HG03558 (cell line): ENCODE results near the gene PARVA.

Experiments used
- ATAC-seq: cut with Tn5 transposase; IDR thresholded peaks from one replicate; pipeline ENCODE4 v1.9.1; 2021; ENCODE audit warnings: moderate number of reproducible peaks; ENCODE audit not compliant: unreplicated experiment; ENCODE audit errors: extremely low read depth

Gene PARVA

DNA sequence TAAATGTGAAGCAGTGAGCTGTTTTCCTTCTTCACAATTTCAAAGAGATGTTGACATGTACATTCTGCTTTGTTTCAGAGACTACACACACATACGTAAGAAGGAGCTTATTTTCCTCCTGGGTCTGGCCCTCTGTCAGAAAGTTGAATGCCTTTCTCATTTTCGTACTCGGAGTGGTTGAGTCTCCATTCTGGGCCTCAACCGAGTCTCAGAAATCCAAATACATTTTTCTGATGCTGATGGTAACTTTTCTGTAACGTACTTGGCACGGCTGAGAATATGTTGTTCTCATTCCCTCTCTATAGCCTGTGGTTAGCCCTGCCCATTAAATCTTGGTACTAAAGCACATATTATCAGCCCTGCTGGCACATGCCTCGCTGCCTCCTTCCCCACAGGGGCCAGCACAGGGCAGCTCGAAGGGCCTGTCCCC, 25.3 kb downstream of the PARVA start:
- no peak for ATAC-seq

DNA sequence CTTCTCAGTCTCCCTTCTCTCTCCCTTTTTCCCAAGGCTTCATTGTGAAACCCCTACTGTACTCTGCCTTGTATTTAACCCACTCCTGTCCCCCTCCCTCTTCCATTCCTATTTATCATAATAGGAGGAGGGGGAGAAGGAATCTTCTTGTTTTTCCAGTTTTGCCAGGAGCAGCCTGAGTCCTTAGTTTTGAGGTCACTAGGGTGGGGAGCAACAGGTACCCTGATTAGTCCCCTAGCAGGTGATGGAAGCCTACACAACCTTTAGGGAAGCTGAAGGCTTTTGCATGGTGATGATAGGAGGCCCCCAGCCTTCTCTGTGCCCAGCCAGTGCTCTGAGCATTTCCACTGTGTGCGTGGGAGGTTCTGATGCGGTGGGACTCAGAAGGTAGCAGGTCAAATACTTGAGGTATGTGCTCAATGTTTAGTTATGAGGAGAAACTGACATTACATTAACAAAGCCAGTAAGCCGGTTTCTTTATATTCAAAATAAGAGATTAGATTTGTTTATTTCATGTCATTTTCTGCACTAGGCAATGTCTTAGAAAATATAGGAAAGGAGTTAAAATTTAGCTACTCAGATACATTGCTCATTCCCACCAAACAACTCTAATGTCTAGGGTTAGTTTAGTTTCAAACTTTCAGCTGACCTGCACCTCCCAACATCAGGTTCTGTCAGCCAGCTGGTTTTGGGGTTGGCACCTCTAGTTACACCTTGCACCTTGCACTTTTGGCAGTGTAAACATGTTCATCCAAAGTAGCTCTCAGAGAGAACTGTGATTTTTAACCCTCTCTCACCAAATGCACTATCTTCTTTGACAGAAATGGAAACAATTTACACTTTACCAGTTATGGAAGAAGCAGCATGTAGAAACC, 26.0 kb downstream of the PARVA start:
- no peak for ATAC-seq

- no peak for ATAC-seq
These were observed 26.6 kb downstream of the PARVA start for GRCh38 chr11:12403997-12404350.

- no peak for ATAC-seq
These were observed 27.1 kb downstream of the PARVA start for GRCh38 chr11:12404436-12404835.

- no peak for ATAC-seq
These were observed 30.9 kb downstream of the PARVA start for GRCh38 chr11:12408156-12408770.

GRCh38 chr11:12409621-12410005, 32.2 kb downstream of the PARVA start:
- no peak for ATAC-seq

GRCh38 chr11:12410006-12410728, 32.8 kb downstream of the PARVA start:
- ATAC-seq: no peak

- no peak for ATAC-seq
These were observed 34.0 kb downstream of the PARVA start for GRCh38 chr11:12411393-12411792.

DNA sequence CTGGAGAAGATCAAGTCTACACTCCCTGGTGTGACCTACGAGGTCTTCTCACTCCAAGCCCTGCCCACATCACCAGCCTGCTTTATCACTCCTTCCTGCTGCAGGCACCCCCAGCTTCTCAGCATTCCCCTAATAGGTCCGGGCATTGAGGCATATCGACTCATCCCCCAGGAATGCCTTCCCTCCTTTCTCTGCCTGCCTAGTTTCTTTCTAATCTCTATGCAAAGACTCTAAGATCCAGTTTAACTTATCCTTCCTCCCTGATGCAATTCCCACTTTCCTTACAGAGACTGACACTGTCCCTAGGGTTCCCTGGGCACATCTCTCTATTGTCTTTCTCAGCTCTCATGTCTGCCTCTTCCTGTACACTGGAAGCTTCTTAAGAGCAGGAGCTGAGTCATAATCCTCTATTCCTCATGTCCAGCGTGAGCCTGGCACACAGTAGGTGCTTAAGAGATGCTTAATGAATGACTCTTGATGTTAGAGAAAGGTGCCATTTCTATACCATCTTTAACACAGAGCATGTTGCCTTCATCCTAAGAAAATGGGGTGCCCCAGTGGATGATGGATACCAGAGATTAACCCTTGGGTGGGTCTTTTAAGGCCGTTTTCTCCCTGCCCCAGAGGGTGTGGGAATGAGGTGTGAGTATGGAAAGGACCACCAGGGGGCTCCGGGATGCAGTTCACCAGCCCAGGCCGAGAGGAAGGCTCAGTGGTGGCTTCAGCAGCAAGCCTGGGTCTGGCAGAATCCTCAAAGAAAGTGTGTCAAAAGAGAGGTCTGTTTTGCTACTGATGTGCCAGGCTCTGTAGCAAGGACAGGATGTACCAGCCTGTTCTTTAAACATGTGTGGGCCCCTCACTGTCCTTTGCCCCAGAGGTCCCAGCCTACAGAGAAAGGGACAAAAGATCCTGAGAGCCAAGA, 34.7 kb downstream of the PARVA start:
- ATAC-seq: no peak

- ATAC-seq: no peak
These were observed 36.0 kb downstream of the PARVA start for GRCh38 chr11:12413141-12414052.

- no peak for ATAC-seq
These were observed 37.2 kb downstream of the PARVA start for GRCh38 chr11:12414611-12415010.

- ATAC-seq: no peak
These were observed 38.1 kb downstream of the PARVA start for GRCh38 chr11:12415342-12415966.

DNA sequence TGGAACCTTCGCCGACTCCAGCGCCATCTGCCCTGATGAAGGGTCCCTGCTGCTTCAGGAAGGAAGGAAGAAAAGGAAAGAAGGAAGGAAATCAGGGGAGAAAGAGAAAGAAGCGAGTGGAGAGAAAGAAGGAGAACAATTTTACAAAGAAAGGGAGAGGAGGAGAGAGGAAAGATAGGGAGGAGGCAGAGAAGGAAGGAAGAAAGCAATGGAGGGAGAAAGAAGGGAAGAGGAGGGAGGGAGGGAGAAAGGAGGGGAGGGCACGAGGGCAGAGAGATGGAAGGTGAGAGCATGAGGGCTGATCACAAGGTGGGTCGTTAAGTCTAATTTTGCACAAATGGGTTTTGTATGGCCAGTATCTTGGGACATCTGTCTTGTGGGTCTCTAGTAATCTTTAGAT, 39.2 kb downstream of the PARVA start:
- no peak for ATAC-seq

DNA sequence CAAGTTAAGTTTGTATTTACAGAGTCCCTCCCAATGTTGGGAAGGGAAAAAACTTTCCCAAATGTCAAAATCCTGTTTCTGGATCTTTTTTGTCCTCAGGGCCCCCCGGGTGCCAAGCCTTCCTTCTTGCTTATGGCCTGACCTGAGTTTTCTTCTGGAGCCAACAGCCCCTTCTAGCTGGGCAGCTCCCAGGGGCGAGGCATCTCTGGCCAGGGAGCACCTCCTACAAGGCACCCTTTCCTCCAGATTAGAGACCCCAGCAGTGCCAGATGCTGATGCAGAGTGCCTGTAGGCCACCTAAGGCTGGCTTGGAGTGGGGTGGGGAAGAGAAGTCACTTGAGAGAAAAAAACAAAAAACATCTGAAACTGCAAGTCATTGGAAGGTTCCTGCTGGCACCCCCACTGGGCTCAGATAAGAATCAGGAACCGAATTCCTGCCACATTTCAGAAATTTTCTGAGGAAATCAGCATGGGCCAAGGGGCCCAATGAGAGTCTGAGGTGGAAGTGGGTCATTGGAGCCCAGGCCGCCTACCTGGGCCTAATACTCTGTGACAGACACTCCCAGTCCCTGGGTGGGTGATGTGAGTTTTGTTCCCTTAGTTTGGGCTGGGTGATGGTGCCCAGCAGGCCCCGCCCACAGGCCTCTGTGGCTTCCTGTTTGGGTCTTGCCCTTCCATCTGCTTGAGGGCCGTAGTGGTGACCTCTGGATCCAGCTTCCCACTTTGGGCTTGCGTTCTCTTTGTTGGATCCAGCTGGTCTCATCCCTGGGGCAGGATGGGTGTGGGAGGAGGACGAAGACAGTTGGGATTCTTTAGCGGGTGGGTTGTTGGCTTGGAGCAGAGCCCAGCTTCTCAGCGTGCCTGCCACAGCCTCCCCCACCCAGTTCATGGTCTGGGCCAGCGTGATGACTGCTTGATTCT, 40.6 kb downstream of the PARVA start:
- ATAC-seq: no peak

GRCh38 chr11:12420040-12420439, 42.7 kb downstream of the PARVA start:
- ATAC-seq: no peak

DNA sequence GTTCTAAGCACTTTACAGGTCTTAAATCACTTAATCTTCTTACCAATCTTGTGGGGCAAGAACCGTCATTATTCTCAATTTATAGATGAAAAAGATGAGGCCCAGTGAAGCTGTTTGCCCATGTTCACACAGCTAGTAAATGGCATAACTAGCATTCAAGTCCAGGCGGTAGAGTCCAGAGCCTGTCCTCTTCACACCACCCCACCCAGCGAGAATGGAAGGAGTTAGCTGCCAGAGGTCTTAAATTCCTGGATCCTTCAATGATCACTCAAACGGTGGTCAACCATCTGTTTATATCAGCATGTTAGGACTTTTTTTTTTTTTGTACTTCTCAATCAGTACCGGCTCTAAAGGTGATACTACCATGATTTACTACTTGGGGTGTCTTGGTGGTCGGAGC, 43.3 kb downstream of the PARVA start:
- no peak for ATAC-seq

DNA sequence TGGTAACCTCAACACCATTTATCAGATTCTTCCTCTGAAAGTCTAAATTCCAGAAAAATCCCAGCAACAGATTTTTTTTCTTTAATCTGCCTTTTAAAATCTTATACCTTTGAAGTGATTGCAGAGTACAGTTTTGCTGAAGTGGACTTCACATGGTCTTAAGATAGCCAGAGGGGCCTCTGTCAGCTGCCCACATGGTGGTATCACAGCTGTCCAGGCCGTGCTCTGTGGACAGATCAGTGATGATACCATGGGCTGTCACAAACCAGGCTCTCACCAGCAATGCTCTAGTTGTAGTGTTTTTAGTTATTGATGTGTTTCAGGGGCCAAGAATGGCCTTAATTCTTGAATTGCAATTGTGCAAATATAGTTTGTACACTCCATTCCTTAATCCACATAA, 44.0 kb downstream of the PARVA start:
- no peak for ATAC-seq

DNA sequence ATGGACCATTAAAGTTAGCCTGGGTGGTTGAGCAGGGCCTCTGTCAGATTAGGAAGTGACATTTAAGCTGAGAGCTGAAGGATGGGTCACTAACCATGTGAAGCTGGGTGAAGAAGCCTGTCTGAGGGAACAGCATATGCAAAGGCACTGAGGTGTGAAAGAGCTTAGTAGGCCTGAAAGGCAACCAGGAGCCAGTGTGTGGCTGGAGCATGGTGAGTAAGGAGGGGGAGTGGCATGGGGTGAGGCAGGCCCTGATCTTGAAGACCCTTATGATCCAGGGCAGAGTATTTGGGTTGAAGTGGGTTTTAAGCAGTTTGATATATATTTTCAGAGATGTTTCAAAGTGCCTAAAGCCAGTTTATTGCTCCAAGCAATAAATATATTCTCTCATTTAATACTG, 48.8 kb downstream of the PARVA start:
- ATAC-seq: no peak
